Measurements from ENCODE around the gene PTTG2.

DNA sequence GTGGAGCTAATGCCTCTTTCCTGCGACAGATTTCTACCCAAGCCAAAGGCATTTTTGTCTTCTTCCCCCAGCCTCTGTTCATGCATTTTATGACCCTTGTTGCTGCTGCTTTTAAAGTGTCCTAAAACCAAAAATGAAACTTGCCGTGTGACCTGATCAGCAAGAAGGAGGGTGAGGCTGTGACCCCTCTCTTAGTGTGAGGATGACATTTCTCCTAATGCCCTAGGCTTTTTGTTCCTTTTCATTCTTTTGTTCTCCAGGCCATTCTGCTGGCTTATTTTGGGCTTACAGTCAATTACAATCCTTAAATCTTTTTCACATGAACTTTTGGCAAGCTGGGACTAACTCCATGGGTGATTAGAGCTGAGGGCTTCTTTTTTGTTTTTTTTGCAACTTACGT lies 34.4 kb downstream of the PTTG2 start:
- TF ChIP-seq POLR2A (IDR thresholded peaks at IDR 0.05) (no peak), CTCF (IDR thresholded peaks at IDR 0.05) (no peak), POLR2AphosphoS5 (IDR thresholded peaks at IDR 0.05; ENCODE audit: insufficient read depth in 1 of 2, low read depth in 1 of 2) (no peak)
